ENCODE data around the gene USP44.

The USP44 gene

GRCh38 chr12:95593266-95593871 is 42.1 kb upstream of the USP44 start:
- Histone ChIP-seq H3K79me2 (ENCODE audit: low read length) (no peaks in the 10 kb centered on the region), H2AFZ (ENCODE audit: low read depth, low read length) (no peak overlapping the region), H3K9me3 (ENCODE audit: insufficient read depth, low read length) (no peaks in the 10 kb centered on the region), H3K27me3 (ENCODE audit: low read depth, low read length) (peaks cover 14% of the 10 kb centered on the region), H3K4me2 (ENCODE audit: low read length) (no peak overlapping the region), H3K4me3 (ENCODE audit: low read length) (no peak overlapping the region), H3K36me3 (replicated peaks; ENCODE audit: low read depth, low read length) (no peaks in the 10 kb centered on the region), H3K4me1 (ENCODE audit: low read length) (peaks cover 5% of the 10 kb centered on the region; the same call in 1 of the 2 replicates), H3K9ac (ENCODE audit: low read length) (no peak overlapping the region), H4K20me1 (ENCODE audit: insufficient read depth, low read length) (no peaks in the 10 kb centered on the region), H3K27ac (ENCODE audit: low read length) (no peak overlapping the region)
- no peak for TF ChIP-seq EZH2phosphoT487 (IDR thresholded peaks at IDR 0.05; ENCODE audit: low read depth)
- TF ChIP-seq CTCF (IDR thresholded peaks at IDR 0.05; ENCODE audit: low read depth, low read length) = no peak

- Histone ChIP-seq H3K4me1 (ENCODE audit: low read length) (peaks cover 12% of the 10 kb centered on the region), H3K79me2 (ENCODE audit: low read length) (no peaks in the 10 kb centered on the region), H2AFZ (ENCODE audit: low read depth, low read length) (no peak overlapping the region), H3K36me3 (replicated peaks; ENCODE audit: low read depth, low read length) (no peaks in the 10 kb centered on the region), H3K9me3 (ENCODE audit: insufficient read depth, low read length) (no peaks in the 10 kb centered on the region), H3K9ac (ENCODE audit: low read length) (no peak overlapping the region), H3K4me3 (ENCODE audit: low read length) (no peak overlapping the region), H3K4me2 (ENCODE audit: low read length) (no peak overlapping the region), H3K27ac (ENCODE audit: low read length) (no peak overlapping the region), H3K27me3 (ENCODE audit: low read depth, low read length) (peaks cover 19% of the 10 kb centered on the region), H4K20me1 (ENCODE audit: insufficient read depth, low read length) (no peaks in the 10 kb centered on the region)
- TF ChIP-seq CTCF (IDR thresholded peaks at IDR 0.05; ENCODE audit: low read depth, low read length) (no peak), EZH2phosphoT487 (IDR thresholded peaks at IDR 0.05; ENCODE audit: low read depth) (no peak)
These were observed 40.5 kb upstream of the USP44 start for GRCh38 chr12:95591731-95592130.

- TF ChIP-seq EZH2phosphoT487 (IDR thresholded peaks at IDR 0.05; ENCODE audit: low read depth) = no peak
- no peak for TF ChIP-seq CTCF (IDR thresholded peaks at IDR 0.05; ENCODE audit: low read depth, low read length)
- Histone ChIP-seq H3K9ac (ENCODE audit: low read length) (no peak overlapping the region), H2AFZ (ENCODE audit: low read depth, low read length) (no peak overlapping the region), H3K9me3 (ENCODE audit: insufficient read depth, low read length) (no peaks in the 10 kb centered on the region), H3K36me3 (replicated peaks; ENCODE audit: low read depth, low read length) (no peaks in the 10 kb centered on the region), H3K27me3 (ENCODE audit: low read depth, low read length) (peaks cover 19% of the 10 kb centered on the region), H3K79me2 (ENCODE audit: low read length) (no peaks in the 10 kb centered on the region), H3K4me3 (ENCODE audit: low read length) (no peak overlapping the region), H3K27ac (ENCODE audit: low read length) (no peak overlapping the region), H3K4me2 (ENCODE audit: low read length) (no peak overlapping the region), H3K4me1 (ENCODE audit: low read length) (peaks cover 12% of the 10 kb centered on the region), H4K20me1 (ENCODE audit: insufficient read depth, low read length) (no peaks in the 10 kb centered on the region)
These were observed 39.5 kb upstream of the USP44 start for GRCh38 chr12:95590775-95591174.

- Histone ChIP-seq H4K20me1 (ENCODE audit: insufficient read depth, low read length) (no peaks in the 10 kb centered on the region), H3K4me1 (ENCODE audit: low read length) (peaks cover 18% of the 10 kb centered on the region), H3K4me2 (ENCODE audit: low read length) (no peak overlapping the region), H3K27me3 (ENCODE audit: low read depth, low read length) (peaks cover 11% of the 10 kb centered on the region), H3K4me3 (ENCODE audit: low read length) (no peak overlapping the region), H3K79me2 (ENCODE audit: low read length) (no peaks in the 10 kb centered on the region), H2AFZ (ENCODE audit: low read depth, low read length) (no peak overlapping the region), H3K36me3 (replicated peaks; ENCODE audit: low read depth, low read length) (no peaks in the 10 kb centered on the region), H3K9ac (ENCODE audit: low read length) (no peak overlapping the region), H3K27ac (ENCODE audit: low read length) (no peak overlapping the region), H3K9me3 (ENCODE audit: insufficient read depth, low read length) (no peaks in the 10 kb centered on the region)
- no peak for TF ChIP-seq CTCF (IDR thresholded peaks at IDR 0.05; ENCODE audit: low read depth, low read length)
- no peak for TF ChIP-seq EZH2phosphoT487 (IDR thresholded peaks at IDR 0.05; ENCODE audit: low read depth)
These were observed 32.7 kb upstream of the USP44 start for GRCh38 chr12:95583933-95584332.

Data from OCI-LY3 (cell line).